Stimulated activated CD4-positive, alpha-beta T cell treated with anti-CD3 and anti-CD28 coated beads, Interleukin-2, amount 100 ng/mL, for 24 hours (primary cell): ENCODE data around the gene LIN28A.

Experiments used
- DNase-seq, 2 donors: peaks; one replicate each; pipeline ENCODE4 v3.0.0-alpha.2; 2020

LIN28A gene

GRCh38 chr1:26388791-26389445 is 21.7 kb upstream of the LIN28A start:
- DNase-seq = no peak

GRCh38 chr1:26389604-26390247 is 20.9 kb upstream of the LIN28A start:
- DNase-seq = no peak

GRCh38 chr1:26391450-26391849 is 19.2 kb upstream of the LIN28A start:
- DNase-seq = peak in 1 of 2 donors; percentile 33

- DNase-seq = no peak
These were observed 14.9 kb upstream of the LIN28A start for GRCh38 chr1:26395754-26396153.

- DNase-seq = no peak
These were observed 11.6 kb upstream of the LIN28A start for GRCh38 chr1:26399034-26399433.

- no peak for DNase-seq
These were observed 8.7 kb upstream of the LIN28A start for GRCh38 chr1:26401891-26402290.

- DNase-seq = no peak
These were observed 7.0 kb upstream of the LIN28A start for GRCh38 chr1:26403656-26404055.

- DNase-seq = no peak
These were observed 6.0 kb upstream of the LIN28A start for GRCh38 chr1:26404641-26405040.

- DNase-seq = no peak
These were observed 5.2 kb upstream of the LIN28A start for GRCh38 chr1:26405281-26405915.

GRCh38 chr1:26408604-26409003 is 2.0 kb upstream of the LIN28A start:
- DNase-seq = peak; percentile 77 to 83

- DNase-seq = no peak
These were observed 1.3 kb upstream of the LIN28A start for GRCh38 chr1:26409191-26409807.

GRCh38 chr1:26411624-26412074 is 1.0 kb downstream of the LIN28A start:
- no peak for DNase-seq

- no peak for DNase-seq
These were observed 1.7 kb downstream of the LIN28A start for GRCh38 chr1:26412180-26412840.

GRCh38 chr1:26413031-26413430 is 2.4 kb downstream of the LIN28A start:
- DNase-seq = no peak

GRCh38 chr1:26417111-26417759 is 6.6 kb downstream of the LIN28A start:
- DNase-seq = peak; percentile 90 to 92

- DNase-seq = no peak
These were observed 8.3 kb downstream of the LIN28A start for GRCh38 chr1:26418865-26419349.

- no peak for DNase-seq
These were observed 8.9 kb downstream of the LIN28A start for GRCh38 chr1:26419494-26419893.

GRCh38 chr1:26429721-26430120 is 19.1 kb downstream of the LIN28A start:
- DNase-seq = no peak

GRCh38 chr1:26431979-26432695 is 21.5 kb downstream of the LIN28A start, which contains the start of gene DHDDS:
DHDDS (plus strand) TSS chr1:26432321; CDS start chr1:26432946, 625 bp downstream.
- DNase-seq = peak; percentile 98 to 99

GRCh38 chr1:26432793-26433192 is 22.2 kb downstream of the LIN28A start:
- DNase-seq = no peak

GRCh38 chr1:26434161-26434752 is 23.6 kb downstream of the LIN28A start:
- no peak for DNase-seq
